Measurements from ENCODE around the gene TMEM190. TPM values are rescaled to one million over a fixed set of nuclear protein-coding genes. Genes with fewer than 3 reads are reported as not detected.
A peak's percentile ranks its signal among the peaks of the same experiment; 100 is the strongest.

The TMEM190 gene
- total RNA-seq, 2 experiments from 2014 or later: not detected

DNA sequence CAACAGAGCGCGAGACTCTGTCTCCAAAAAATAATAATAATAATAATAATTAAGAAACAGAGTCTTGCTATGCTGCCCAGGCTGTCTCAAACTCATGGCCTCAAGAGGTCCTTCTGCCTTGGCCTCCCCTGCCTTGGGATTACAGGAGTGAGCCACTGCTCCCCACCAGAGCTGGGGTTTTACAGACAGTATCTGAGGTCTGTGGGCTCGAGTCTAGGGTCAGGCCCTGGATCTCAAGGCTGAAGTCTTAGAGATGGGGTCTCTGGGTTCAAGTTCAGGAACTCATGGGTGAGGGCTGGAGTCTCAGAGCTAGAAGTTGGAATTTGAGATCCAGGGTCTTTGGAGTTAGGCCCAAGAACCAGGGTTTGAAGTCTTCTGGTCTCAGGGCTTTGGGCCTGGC is 9.8 kb upstream of the TMEM190 start:
- Mint-ChIP-seq H3K4me3 (no peak overlapping the region), H3K27me3 (ENCODE audit: low read depth) (peaks cover 29% of the 10 kb centered on the region), H3K4me1 (ENCODE audit: low read depth) (peaks cover 9% of the 10 kb centered on the region), H3K27ac (no peak overlapping the region), H3K9me3 (no peaks in the 10 kb centered on the region), H3K36me3 (ENCODE audit: low read depth) (no peaks in the 10 kb centered on the region)
- CTCF ChIA-PET: no interaction called here
- intact Hi-C loops (cut with micrococcal nuclease): no loop called here
- no peak for DNase-seq

- Mint-ChIP-seq H3K27me3 (ENCODE audit: low read depth) (peaks cover 39% of the 10 kb centered on the region), H3K27ac (no peak overlapping the region), H3K36me3 (ENCODE audit: low read depth) (no peaks in the 10 kb centered on the region), H3K4me1 (ENCODE audit: low read depth) (peaks cover 14% of the 10 kb centered on the region), H3K4me3 (no peak overlapping the region), H3K9me3 (no peaks in the 10 kb centered on the region)
- DNase-seq: no peak
- CTCF ChIA-PET: no interaction called here
- intact Hi-C loops (cut with micrococcal nuclease): no loop called here
Measured at GRCh38 chr19:55368106-55368505, 8.5 kb upstream of the TMEM190 start.

DNA sequence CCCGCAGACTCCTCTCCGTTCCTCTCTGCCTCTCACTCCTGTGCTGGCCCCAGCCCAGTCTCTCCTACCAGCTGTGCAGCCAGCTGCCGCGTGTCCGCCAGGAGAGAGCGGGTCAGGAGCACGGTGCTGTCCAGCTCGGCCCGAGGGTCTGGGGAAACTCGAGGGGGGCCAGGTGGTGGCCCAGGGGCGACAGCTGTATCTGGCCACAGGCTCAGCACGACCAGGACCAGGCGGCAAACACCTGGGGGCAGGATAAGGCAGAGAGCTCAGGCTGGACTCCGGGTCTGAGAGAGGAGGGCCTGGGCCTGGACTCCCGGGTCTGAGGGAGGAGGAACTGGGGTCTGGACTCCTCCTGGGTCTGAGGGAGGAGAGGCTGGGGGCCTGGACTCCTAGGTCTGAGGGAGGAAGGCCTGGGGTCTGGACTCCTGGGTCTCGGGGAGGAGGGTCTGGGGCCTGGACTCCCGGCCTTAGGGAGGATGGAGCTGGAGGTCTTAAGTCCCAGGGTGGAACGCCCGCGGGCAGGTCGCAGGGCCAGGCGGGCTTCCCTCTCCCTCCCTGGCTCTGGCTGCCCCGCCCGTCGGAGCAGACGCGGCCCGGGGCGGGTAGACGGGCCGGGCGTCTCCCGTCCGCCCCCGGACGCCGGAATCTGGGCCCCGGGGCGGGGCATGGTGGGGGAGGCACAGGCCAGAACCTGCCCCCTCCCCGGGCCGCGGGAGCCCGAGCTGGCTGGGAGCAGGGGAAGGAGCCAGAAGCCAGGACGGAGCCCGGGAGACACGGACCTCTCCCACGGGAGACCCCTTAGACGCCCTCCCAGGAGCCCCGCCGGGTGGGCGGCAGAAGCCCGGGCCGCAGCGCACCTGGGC is 7.7 kb upstream of the TMEM190 start:
- intact Hi-C loops (cut with micrococcal nuclease): no loop called here
- H3K4me3 Mint-ChIP-seq: no peak overlapping the region
- H3K27me3 Mint-ChIP-seq (ENCODE audit: low read depth): peaks cover 45% of the 10 kb centered on the region
- CTCF ChIA-PET: interaction anchor here (0.7 kb wide), 1 partner anchor 47 kb away, joined by 3 read pairs; no protein-coding TSS in a partner anchor
- no peak for DNase-seq
- no peaks in the 10 kb centered on the region for H3K9me3 Mint-ChIP-seq
- peaks cover 18% of the 10 kb centered on the region for H3K4me1 Mint-ChIP-seq (ENCODE audit: low read depth)
- no peaks in the 10 kb centered on the region for H3K36me3 Mint-ChIP-seq (ENCODE audit: low read depth)
- no peak overlapping the region for H3K27ac Mint-ChIP-seq

DNA sequence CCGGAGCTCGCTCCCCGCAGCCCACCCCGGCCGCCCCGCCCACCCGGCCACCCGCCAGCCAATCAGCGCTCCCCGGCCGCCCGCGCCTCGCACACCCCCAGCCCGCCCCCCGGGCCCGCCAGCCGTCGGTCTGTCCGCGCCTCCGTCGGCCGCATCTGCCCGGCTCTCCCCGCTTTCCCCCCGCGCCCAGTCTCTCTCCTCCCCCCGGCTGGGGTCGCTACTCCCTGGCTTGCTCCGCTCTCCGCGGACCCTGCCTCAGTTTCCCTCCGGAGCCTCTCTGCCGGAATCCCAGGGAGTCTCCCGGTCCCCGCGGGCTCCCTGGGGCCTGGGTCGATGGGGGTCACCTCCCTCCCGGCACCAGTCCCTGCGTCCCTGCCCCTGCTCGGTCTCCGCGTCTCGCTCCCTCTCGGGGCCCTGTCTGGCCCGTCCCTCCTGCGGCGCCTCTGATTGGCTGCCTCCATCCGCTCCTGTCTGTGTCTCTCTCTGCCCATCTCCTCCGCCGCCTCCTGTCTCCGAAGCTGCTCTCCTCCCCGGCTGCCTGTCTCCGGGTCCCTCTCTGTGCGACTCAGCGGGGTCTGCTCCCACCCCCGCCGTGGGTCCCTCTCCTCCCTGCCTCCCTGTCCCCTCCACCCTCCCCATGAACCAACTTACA is 6.8 kb upstream of the TMEM190 start:
- CTCF ChIA-PET: no interaction called here
- Mint-ChIP-seq H3K4me3 (peak overlapping the region; percentile 36), H3K4me1 (ENCODE audit: low read depth) (peaks cover 19% of the 10 kb centered on the region)

DNA sequence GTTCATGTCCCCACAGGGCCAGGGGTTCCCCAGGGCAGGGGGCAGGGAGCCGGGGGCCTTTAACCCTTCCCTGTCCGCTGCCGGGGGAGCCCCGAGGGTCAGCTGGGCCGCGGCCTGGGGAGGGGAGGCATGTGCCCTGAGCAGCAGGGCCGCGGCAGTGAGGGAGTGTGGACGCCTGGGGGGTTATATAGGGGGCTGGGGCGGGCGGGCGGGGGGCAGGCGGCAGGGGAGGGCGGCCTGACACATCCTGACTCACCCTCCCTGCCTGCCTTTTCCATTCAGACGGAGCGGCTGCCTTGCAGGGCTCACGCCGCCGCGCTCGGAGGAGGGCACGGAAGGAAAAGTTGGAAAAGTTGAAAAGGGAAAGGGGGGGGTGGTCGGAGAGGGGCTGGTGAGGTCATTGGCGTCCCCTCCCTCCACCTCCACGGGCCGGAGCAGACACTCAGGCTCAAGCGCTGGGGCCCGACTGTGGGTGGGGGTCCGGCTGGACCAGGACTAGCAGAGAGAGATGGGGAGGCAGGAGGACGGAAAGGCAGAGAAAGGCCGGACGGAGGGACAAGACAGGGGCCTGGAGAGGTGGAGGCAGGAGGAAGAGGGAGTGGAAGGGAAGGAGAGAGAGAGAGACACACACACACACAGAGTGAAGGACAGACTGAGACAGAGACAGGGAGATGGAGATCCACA is 6.2 kb upstream of the TMEM190 start, which contains the start of gene IL11:
IL11 (minus strand) TSS at position 159 of the 684 bp plus-strand sequence; CDS start at position 6, 153 bp downstream.
- H3K4me3 Mint-ChIP-seq: peak within 1 kb of the TSS; percentile 36
- no peaks in the 10 kb centered on the region for H3K36me3 Mint-ChIP-seq (ENCODE audit: low read depth)
- H3K4me1 Mint-ChIP-seq (ENCODE audit: low read depth): peaks cover 19% of the 10 kb centered on the region
- CTCF ChIA-PET: no interaction called here
- H3K27me3 Mint-ChIP-seq (ENCODE audit: low read depth): peaks cover 47% of the 10 kb centered on the region
- no peak within 1 kb of the TSS for H3K27ac Mint-ChIP-seq
- DNase-seq: no peak
- intact Hi-C loops (cut with micrococcal nuclease): no loop called here
- no peaks in the 10 kb centered on the region for H3K9me3 Mint-ChIP-seq

More for the DNA sequence above, 6.8 kb upstream of the TMEM190 start:
- no peak overlapping the region for H3K27ac Mint-ChIP-seq
- H3K9me3 Mint-ChIP-seq: no peaks in the 10 kb centered on the region
- intact Hi-C loops (cut with micrococcal nuclease): no loop called here
- DNase-seq: peak; percentile 41
- H3K36me3 Mint-ChIP-seq (ENCODE audit: low read depth): no peaks in the 10 kb centered on the region
- peaks cover 45% of the 10 kb centered on the region for H3K27me3 Mint-ChIP-seq (ENCODE audit: low read depth)

DNA sequence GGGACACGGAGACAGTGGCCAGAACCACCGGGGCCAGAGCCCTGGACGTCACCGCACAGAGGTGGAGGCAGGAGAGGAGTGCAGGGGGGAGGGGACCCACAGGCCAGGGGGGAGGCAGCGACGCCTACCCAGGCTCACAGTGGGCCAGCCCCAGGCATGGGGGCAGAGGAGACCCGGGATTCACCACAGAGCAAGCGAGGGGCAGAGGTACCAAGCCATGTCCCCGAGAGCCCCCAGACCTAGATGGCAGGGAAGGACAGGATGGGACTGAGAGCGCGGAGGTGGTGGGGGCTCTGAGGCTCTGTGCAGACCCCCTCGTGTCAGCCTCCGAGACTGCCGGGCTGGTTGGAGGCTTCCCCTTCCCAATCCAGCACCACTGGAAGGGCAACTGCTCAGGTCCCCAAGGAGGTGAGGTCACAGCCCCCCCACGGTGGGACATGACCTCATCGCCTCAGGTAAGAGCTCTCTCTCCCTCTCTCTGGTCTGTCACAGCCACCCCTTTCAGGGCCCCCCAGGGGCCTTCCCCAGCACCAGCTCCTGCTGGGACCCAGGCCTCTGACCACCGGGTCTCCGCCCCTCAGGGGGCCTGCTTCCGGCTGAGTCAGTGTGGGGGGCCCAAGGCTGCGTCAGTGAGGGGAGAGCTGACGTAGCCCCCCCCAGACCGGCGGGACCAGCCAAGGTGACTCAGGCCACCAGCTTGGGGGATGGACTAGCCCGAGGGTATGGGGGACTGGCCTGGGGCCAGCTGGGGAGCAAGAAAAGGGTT is 4.1 kb upstream of the TMEM190 start:
- CTCF ChIA-PET: no interaction called here
- H3K4me1 Mint-ChIP-seq (ENCODE audit: low read depth): peaks cover 21% of the 10 kb centered on the region
- peaks cover 47% of the 10 kb centered on the region for H3K27me3 Mint-ChIP-seq (ENCODE audit: low read depth)
- DNase-seq: no peak
- intact Hi-C loops (cut with micrococcal nuclease): no loop called here
- H3K36me3 Mint-ChIP-seq (ENCODE audit: low read depth): no peaks in the 10 kb centered on the region
- no peak overlapping the region for H3K27ac Mint-ChIP-seq
- H3K4me3 Mint-ChIP-seq: no peak overlapping the region
- no peaks in the 10 kb centered on the region for H3K9me3 Mint-ChIP-seq

- intact Hi-C loops (cut with micrococcal nuclease): no loop called here
- Mint-ChIP-seq H3K27me3 (ENCODE audit: low read depth) (peaks cover 45% of the 10 kb centered on the region), H3K4me1 (ENCODE audit: low read depth) (peaks cover 21% of the 10 kb centered on the region), H3K4me3 (no peak overlapping the region), H3K9me3 (no peaks in the 10 kb centered on the region), H3K27ac (no peak overlapping the region), H3K36me3 (ENCODE audit: low read depth) (no peaks in the 10 kb centered on the region)
- no peak for DNase-seq
- CTCF ChIA-PET: no interaction called here
Measured at GRCh38 chr19:55373306-55373992, 3.2 kb upstream of the TMEM190 start.

DNA sequence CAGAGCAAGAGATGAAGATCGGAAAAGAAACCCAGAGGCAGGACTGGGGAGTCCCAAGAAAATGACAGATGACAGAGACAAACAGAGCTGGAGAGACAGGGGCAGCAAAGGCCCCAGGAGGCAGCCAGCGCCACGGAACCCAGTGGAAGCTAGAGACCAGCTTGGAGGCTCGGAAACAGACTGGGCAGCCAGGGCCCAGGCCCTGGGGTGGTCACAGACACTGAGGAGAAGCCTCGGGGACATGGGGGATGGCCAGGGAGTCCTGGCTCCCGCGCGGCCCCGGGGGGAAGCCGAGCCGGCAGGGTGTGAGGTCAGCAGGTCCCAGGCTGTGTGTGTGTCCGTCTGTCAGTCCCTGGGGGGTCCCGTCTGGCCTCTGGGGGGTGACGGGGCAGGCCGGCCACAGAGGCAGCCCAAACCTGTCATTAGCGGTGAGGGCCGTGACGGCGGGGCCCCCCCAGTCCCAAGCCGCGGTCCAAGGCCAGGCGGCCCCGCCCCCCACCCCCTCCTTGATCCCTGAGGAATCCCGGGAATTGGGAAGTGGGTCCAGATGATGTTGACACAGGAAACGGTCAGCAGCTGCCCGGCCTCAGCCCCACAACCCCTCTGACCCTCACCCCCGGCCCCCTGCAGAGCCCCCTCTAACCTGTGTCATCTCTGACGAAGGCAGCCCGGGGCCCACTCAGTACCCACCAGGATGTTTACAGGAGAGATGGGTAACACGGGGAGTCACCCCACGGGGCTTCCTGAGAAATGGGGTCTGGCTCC is 2.5 kb upstream of the TMEM190 start:
- no peak for DNase-seq
- Mint-ChIP-seq H3K4me3 (no peak overlapping the region), H3K36me3 (ENCODE audit: low read depth) (no peaks in the 10 kb centered on the region), H3K4me1 (ENCODE audit: low read depth) (peaks cover 21% of the 10 kb centered on the region), H3K27ac (no peak overlapping the region), H3K9me3 (no peaks in the 10 kb centered on the region), H3K27me3 (ENCODE audit: low read depth) (peaks cover 41% of the 10 kb centered on the region)
- CTCF ChIA-PET: no interaction called here
- intact Hi-C loops (cut with micrococcal nuclease): no loop called here

DNA sequence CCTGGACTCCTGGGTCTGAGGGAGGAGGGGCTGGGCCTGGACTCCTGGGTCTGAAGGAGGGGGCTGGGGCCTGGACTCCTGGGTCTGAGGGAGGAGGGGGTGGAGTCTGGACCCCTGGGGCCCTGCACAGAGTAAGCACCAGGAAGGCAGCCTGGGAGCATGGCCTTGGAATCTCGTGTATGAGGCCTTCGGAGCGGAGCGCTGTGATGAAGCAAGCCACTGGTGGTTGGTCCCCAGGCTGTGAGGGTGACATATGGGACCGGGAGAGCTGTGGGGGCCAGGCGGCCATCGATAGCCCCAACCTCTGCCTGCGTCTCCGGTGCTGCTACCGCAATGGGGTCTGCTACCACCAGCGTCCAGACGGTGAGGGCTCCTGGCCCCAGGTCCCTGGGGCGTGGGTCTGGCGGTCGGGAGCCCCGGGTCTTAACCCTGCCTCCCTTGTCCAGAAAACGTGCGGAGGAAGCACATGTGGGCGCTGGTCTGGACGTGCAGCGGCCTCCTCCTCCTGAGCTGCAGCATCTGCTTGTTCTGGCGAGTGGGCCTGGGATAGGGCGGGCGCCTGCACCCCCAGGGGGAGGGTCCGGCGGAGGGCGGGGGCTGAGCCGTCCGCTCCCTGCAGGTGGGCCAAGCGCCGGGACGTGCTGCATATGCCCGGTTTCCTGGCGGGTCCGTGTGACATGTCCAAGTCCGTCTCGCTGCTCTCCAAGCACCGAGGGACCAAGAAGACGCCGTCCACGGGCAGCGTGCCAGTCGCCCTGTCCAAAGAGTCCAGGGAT is 918 bp downstream of the TMEM190 start:
- H3K9me3 Mint-ChIP-seq: no peaks in the 10 kb centered on the region
- DNase-seq: no peak
- H3K27me3 Mint-ChIP-seq (ENCODE audit: low read depth): peaks cover 15% of the 10 kb centered on the region
- intact Hi-C loops (cut with micrococcal nuclease): no loop called here
- H3K36me3 Mint-ChIP-seq (ENCODE audit: low read depth): no peaks in the 10 kb centered on the region
- peaks cover 14% of the 10 kb centered on the region for H3K4me1 Mint-ChIP-seq (ENCODE audit: low read depth)
- CTCF ChIA-PET: interaction anchor here (0.6 kb wide), 2 partner anchors 25 to 85 kb away, joined by 3 to 4 read pairs; no protein-coding TSS in a partner anchor
- no peak overlapping the region for H3K4me3 Mint-ChIP-seq
- H3K27ac Mint-ChIP-seq: no peak overlapping the region

DNA sequence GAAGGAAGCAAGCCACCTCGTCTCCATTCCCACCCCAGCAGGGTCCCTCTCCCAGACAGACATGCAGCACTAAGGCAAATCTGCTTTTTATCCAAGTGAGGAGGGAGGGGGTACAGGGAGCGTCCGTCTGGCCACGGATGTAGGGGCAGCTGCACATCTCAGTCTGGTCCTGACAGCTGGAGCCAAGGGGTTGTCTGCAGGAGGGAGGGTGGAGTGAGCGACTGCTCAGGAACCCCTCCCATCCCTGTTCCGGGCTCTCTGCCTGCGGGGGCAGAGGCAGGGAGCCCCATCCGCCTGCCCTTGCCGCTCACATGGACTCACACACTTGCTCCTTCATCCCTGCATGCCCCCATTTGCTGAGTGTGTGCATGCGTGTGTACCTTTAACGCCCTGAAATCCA is 2.5 kb downstream of the TMEM190 start:
- intact Hi-C loops (cut with micrococcal nuclease): no loop called here
- CTCF ChIA-PET: interaction anchor here (0.5 kb wide), 1 partner anchor 112 kb away, joined by 4 read pairs; no protein-coding TSS in a partner anchor
- Mint-ChIP-seq H3K27ac (no peak overlapping the region), H3K4me1 (ENCODE audit: low read depth) (peaks cover 18% of the 10 kb centered on the region), H3K27me3 (ENCODE audit: low read depth) (peaks cover 5% of the 10 kb centered on the region), H3K4me3 (no peak overlapping the region), H3K36me3 (ENCODE audit: low read depth) (no peaks in the 10 kb centered on the region), H3K9me3 (no peaks in the 10 kb centered on the region)
- no peak for DNase-seq
